Endometrium (tissue), 2 donors: ENCODE results near the gene NAT10.

Experiments used
- FAIRE-seq: peaks from 2 replicates; lab custom pipeline; 2012; peaks lifted over from hg19 to GRCh38; lab: Jason Lieb, UNC
- donor health status: control.
- donor health status: control.

Gene NAT10

GRCh38 chr11:34105957-34106504 lies 602 bp downstream of the NAT10 start:
- FAIRE-seq: no peak

DNA sequence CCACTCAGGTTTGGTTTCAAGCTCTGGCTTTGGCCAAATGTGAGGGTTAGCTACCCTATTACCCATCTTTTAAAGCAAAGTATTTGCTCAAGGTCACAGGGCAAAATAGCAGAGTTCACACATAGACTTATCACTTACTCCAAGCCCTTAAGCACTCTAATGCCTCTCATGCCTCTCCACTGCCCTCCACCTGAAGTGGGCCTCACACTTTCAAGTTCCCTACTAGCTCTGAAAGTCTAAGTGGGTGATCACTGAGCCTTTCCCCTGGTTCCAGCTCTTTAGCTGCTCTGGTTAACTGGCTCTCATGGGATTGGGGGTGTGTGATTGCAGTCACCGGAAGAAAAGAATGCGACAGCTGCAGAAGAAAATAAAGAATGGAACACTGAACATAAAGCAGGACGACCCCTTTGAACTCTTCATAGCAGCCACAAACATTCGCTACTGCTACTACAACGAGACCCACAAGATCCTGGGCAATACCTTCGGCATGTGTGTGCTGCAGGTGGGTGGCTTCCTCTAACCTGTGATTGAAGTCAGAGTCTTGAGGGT lies 6.4 kb downstream of the NAT10 start:
- no peak for FAIRE-seq

DNA sequence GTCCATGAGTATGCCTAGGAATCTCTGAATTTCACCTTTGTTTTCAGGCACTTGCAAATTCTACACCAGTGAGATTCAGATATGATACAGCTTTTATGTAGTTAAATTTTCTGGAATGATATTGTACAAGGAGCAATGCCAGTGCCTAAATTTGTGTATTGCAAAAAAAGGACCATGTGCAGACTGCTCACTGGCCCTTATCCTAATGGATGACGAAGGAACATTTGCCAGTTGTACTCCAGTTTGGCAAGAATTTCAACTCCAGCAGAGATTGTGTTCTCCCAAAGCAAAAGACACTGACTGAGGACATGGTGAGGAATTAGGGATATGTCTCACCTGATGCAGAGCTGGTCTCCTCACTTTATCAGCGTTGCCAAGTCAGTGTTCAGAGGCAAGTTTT lies 8.6 kb downstream of the NAT10 start:
- FAIRE-seq: no peak

DNA sequence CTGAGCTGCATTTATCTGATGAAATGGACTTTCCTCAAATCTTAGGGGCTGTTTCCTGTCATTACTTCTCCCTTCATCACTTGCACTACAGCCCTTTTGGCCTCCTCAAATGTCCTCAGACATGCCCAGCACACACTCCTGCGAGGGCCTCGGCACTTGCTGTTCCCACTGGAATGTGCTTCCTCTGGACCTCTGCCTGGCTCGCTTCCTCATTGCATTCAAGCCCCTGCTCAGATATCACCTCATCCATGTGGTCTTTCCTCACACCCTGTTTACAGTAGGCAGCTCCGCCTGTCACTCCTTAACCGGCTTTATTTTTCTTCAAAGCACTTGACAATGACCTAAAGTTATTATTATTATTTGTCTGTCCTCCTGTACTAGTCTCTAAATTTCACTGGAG lies 9.0 kb downstream of the NAT10 start:
- FAIRE-seq: no peak

GRCh38 chr11:34120651-34121050 lies 15.2 kb downstream of the NAT10 start:
- no peak for FAIRE-seq

DNA sequence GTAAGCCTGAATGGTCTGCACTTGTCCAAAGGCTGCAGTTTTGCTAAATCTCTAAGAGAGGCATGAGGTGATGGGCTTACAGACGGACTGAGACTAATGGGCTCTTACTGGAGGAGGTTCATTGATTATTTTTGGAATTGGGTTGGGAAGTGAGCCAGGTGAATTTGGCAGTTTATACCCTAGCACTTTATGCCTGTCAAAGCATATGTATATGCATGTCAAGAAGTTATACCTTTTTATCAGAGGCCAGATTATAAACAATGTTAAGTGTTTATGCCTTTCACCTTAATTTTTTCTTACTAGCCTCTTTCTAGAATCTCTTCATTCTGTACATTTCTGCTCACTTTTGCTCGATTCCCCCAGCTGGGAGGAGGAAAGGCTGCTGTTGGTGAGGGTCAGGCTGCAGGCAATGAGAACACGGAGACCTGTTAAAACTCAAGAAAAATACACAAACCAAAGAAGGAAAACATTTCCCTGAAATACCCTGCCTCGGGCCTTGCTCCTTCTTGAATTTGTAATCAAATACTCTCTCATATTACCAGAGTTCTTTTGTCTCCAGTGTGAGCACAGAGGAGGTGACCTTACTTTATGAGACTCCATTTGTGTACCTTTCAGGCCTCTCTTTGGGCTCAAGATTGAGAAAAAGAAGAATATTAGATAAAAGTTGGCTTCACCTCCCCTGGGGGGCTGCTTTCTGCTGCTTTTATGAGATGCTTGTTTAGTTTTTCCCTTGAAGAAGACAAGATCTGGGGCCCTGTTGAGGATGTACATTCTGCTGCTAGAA lies 19.6 kb downstream of the NAT10 start:
- no peak for FAIRE-seq

DNA sequence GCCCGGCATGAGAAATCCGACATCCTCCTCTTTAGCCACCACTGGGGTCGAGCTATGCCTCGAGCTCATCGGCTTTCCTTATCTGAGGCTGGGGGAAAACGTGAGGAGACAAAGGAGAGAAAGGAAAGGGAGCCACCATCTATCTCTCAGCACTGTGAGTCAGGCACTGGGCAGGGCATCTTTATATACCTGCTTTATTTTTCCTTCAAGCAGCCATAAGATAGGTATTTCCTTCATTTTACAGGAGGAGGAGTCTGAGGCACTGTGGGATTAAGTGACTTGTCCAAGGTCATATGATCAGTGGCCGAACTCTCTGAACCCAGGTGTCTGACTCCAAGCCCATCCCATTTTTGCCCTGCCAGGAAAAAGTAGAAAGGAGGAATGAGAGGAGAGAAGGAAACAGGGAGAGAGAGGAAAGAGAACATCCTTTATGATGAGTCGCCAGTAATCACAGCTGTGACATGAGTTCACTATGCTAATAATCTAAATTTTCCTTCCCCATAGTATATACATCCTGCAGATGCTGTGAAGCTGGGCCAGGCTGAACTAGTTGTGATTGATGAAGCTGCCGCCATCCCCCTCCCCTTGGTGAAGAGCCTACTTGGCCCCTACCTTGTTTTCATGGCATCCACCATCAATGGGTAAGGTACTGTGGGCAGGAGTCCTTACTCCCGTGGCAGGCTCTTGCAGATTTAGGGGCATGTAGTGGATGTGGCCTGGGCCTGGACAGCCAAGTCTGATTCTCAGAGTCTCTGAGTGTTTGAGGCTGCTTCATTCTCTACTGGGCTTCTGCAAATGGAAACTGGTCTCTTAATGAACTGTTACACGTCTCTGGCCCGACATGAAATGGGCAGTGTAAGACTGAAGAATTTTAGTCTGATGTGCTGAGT lies 21.8 kb downstream of the NAT10 start:
- no peak for FAIRE-seq

GRCh38 chr11:34128824-34129223 lies 23.4 kb downstream of the NAT10 start:
- no peak for FAIRE-seq

DNA sequence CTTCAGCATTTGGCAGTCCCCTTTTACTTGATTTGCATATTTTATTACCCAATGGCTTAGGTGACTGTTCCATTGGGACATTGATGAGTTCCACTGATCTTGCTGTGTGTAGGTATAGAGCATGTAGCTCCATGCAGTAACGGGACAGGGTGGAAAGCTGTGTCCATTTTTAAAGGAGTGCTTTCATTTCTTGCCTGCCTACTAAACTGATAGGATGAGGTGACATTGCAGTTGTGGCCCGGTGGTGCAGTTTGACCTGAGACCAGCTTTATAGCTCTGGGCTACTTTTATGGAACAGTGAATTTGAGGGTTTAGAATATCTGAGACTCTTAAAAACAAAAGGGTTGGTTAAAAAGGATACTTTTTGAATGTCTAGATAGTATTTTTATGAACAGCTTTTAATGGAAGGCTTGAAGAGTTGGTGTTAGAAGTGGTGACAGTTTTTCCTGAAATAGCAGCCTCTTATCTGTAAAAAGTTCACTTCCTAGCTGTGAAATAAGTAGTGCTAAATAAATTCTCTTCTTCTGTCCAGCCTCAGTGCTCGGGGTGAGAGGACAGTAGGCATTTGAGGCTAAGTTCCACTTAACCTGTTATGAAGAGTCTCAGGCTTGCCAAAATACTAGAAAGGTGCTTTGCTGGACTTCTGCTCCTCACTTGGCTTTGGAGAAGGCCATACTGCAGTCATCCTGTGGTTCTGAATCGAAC lies 27.0 kb downstream of the NAT10 start:
- FAIRE-seq: no peak

- no peak for FAIRE-seq
Observed at GRCh38 chr11:34134765-34135164, 29.3 kb downstream of the NAT10 start.

GRCh38 chr11:34135439-34135838 lies 30.0 kb downstream of the NAT10 start:
- no peak for FAIRE-seq

DNA sequence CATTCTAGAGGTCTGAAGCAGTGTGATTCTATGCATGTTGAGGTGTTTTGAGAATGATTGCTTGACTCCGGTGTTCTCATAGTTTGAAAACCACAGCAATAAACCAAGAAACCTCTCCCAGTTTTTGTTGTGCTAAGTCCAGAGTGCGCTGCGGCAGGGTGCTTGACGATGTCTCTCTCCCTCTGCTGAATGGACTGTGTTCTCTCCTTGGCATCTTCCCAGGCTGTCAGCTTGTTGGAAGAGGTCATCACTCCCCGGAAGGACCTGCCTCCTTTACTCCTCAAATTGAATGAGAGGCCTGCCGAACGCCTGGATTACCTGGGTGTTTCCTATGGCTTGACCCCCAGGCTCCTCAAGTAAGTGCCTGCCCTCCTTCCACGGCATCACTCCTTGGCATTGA lies 31.0 kb downstream of the NAT10 start:
- FAIRE-seq: no peak

GRCh38 chr11:34139346-34139745 lies 33.9 kb downstream of the NAT10 start:
- FAIRE-seq: no peak

- no peak for FAIRE-seq
Observed at GRCh38 chr11:34140149-34140548, 34.7 kb downstream of the NAT10 start.

GRCh38 chr11:34143048-34143447 lies 37.6 kb downstream of the NAT10 start:
- no peak for FAIRE-seq

- no peak for FAIRE-seq
Observed at GRCh38 chr11:34145073-34145472, 39.6 kb downstream of the NAT10 start.

GRCh38 chr11:34145847-34146381 lies 40.5 kb downstream of the NAT10 start:
- FAIRE-seq: no peak

GRCh38 chr11:34146411-34146810 lies 41.0 kb downstream of the NAT10 start:
- no peak for FAIRE-seq

- FAIRE-seq: no peak
Observed at GRCh38 chr11:34146866-34147265, 41.4 kb downstream of the NAT10 start.

DNA sequence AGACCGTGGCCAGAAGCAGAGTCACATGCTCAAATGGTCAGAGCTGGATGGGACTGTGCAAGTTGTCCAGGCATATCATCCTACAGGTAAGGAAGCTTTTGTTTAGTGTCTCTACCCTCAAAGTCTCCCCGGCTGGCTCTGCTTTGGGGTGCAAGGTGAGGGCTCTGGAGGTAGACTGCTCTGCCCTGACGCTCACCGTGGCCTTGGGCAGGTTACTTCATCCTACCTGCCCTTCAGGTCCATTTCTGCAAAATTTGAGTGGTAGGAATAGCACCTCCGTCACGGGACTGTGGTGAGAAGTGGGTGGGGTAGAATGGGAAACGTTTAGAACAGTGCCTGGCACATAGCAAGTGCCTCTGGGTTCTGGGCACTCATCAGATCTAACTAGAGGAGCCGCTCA lies 42.2 kb downstream of the NAT10 start:
- no peak for FAIRE-seq

DNA sequence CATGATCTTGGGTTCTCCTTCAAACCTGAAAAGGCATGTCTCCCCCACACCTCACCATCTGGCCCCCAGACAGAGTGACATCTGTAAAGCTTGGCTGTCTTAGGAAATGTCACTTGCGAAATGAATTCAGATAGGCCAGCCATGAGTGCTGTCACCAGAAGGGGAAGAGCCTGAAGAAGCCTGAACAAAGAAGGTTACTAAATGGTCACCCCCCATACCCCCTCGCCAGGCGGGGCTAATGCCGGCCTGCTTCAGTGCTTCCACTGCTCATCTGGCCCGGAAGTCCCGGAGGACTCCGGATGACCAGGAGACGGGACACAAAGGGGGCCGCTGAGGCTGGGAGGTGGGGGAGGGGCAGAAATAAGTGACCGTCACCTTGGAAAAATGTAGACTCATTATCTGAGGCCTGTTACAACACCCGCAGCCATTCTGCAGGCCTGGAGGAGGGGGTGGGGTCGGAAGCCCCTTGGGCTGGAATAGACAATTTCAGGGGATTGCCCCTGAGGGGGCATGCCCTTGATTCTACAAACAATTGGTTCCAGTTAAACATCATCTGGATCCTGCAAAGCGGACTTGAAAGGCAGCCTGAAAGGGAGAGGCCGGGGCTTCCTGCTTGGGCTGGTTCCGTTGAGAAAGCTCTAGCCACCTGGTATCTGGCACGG lies 43.2 kb downstream of the NAT10 start:
- no peak for FAIRE-seq
